Fibroblast of villous mesenchyme (primary cell): Measurements from ENCODE around the gene MEF2C. TPM values are rescaled to one million over a fixed set of nuclear protein-coding genes. Genes with fewer than 3 reads are reported as not detected.

Experiments used
- DNase-seq: peaks from one replicate; pipeline ENCODE4 v3.0.0-alpha.2; 2010; ENCODE audit warnings: low read depth
- H3K4me3 ChIP-seq: 2 replicates; pipeline ENCODE4 v1.5.1; 2011; ENCODE audit warnings: low read depth, mild to moderate bottlenecking, low read length
- CTCF ChIP-seq: IDR thresholded peaks from 2 replicates; pipeline ENCODE4 v1.5.1; 2012; ENCODE audit warnings: low read depth, mild to moderate bottlenecking, low read length; ENCODE audit not compliant: insufficient read depth
- total RNA-seq: library from RNA; depleted of rRNA; stranded (reverse); fragments of >200 nt; gene quantifications from 2 replicates; pipeline ENCODE4 v1.2.3, GENCODE V29; 2012

MEF2C gene
- total RNA-seq, 1 donor = 16.0 TPM

GRCh38 chr5:88675708-88676636 is 207.0 kb downstream of the MEF2C start:
- DNase-seq = peak; percentile 38
- peak overlapping the region; percentile 25 for H3K4me3 ChIP-seq
- TF ChIP-seq CTCF = no peak

DNA sequence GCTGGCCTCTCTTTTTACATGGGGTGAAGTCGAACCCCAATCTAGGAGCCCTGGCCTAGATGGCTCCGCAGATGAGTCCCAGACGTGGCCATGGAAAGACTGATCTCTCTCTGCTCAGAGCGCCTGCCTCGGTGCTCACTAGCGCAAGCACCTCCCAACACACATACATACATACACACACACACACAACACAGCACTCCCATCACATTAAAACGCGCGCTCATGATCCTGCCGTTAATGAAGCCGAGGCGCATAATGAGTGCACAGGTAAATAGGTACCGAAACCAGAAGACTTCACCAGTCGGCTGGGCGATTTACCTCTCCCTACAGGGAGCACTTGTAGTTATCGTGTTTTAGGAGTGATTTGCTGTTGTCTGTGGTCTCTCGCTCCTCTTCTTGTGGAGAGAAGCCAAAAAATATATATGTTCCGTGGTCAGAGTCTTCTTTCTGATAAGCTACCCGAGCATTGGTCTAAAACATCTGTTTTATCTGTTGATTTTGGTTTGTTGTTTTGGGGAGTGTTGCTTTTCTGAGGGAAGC is 207.7 kb downstream of the MEF2C start:
- DNase-seq = no peak
- no peak for TF ChIP-seq CTCF
- H3K4me3 ChIP-seq = no peak overlapping the region

- no peak for DNase-seq
- H3K4me3 ChIP-seq = no peak overlapping the region
- no peak for TF ChIP-seq CTCF
Measured at GRCh38 chr5:88674356-88675167, 208.4 kb downstream of the MEF2C start.

- H3K4me3 ChIP-seq = no peak overlapping the region
- no peak for TF ChIP-seq CTCF
- DNase-seq = no peak
Measured at GRCh38 chr5:88673253-88674105, 209.5 kb downstream of the MEF2C start.

- no peak for DNase-seq
Measured at GRCh38 chr5:88672644-88673252, 210.2 kb downstream of the MEF2C start.

More at GRCh38 chr5:88672644-88673252, 210.2 kb downstream of the MEF2C start:
- no peak overlapping the region for H3K4me3 ChIP-seq
- TF ChIP-seq CTCF = no peak
